ENCODE measurements around the gene ZNF189. TPM values are rescaled to one million over a fixed set of nuclear protein-coding genes. Genes with fewer than 3 reads are reported as not detected.

Gene ZNF189
- total RNA-seq, 1 donor from 2014 or later = 31.0 TPM

DNA sequence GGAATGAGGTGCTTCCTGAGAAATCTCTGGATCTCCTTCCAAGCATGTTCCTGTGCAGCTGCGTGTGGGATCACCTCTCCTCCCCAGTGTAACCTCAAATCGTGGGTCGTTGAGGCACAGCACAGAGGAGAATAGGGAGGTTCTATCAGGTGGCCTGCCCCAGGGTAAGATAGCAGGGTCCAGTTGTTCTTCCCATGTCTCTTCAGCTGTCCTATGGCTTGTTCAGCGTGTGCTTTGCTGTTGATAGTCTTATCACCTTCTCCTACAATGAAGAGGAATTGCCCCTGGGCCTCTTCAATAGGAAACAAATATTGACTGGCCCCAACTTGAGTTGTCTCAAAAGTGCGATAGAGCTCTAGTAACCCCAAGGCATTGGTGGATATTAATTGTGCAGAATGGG is 36.2 kb upstream of the ZNF189 start:
- H3K27ac Mint-ChIP-seq (ENCODE audit: unreplicated experiment) = no peak overlapping the region
- no peaks in the 10 kb centered on the region for H3K9me3 Mint-ChIP-seq (ENCODE audit: unreplicated experiment)
- no peaks in the 10 kb centered on the region for H3K27me3 Mint-ChIP-seq (ENCODE audit: unreplicated experiment)
- no peaks in the 10 kb centered on the region for H3K4me1 Mint-ChIP-seq (ENCODE audit: unreplicated experiment)
- H3K36me3 Mint-ChIP-seq (ENCODE audit: low read depth, unreplicated experiment) = no peaks in the 10 kb centered on the region
- H3K4me3 Mint-ChIP-seq (ENCODE audit: unreplicated experiment) = no peak overlapping the region
- DNase-seq (ENCODE audit: low spot score) = no peak
- TF ChIP-seq, protein P1, sequence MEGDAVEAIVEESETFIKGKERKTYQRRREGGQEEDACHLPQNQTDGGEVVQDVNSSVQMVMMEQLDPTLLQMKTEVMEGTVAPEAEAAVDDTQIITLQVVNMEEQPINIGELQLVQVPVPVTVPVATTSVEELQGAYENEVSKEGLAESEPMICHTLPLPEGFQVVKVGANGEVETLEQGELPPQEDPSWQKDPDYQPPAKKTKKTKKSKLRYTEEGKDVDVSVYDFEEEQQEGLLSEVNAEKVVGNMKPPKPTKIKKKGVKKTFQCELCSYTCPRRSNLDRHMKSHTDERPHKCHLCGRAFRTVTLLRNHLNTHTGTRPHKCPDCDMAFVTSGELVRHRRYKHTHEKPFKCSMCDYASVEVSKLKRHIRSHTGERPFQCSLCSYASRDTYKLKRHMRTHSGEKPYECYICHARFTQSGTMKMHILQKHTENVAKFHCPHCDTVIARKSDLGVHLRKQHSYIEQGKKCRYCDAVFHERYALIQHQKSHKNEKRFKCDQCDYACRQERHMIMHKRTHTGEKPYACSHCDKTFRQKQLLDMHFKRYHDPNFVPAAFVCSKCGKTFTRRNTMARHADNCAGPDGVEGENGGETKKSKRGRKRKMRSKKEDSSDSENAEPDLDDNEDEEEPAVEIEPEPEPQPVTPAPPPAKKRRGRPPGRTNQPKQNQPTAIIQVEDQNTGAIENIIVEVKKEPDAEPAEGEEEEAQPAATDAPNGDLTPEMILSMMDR (IDR thresholded peaks at IDR 0.05; ENCODE audit: unreplicated experiment) = no peak

- H3K9me3 Mint-ChIP-seq (ENCODE audit: unreplicated experiment) = no peaks in the 10 kb centered on the region
- no peaks in the 10 kb centered on the region for H3K4me1 Mint-ChIP-seq (ENCODE audit: unreplicated experiment)
- no peaks in the 10 kb centered on the region for H3K27me3 Mint-ChIP-seq (ENCODE audit: unreplicated experiment)
- H3K36me3 Mint-ChIP-seq (ENCODE audit: low read depth, unreplicated experiment) = no peaks in the 10 kb centered on the region
- no peak overlapping the region for H3K27ac Mint-ChIP-seq (ENCODE audit: unreplicated experiment)
- no peak for DNase-seq (ENCODE audit: low spot score)
- no peak overlapping the region for H3K4me3 Mint-ChIP-seq (ENCODE audit: unreplicated experiment)
- TF ChIP-seq, protein P1 (IDR thresholded peaks at IDR 0.05; ENCODE audit: unreplicated experiment) = no peak
Observed at GRCh38 chr9:101365181-101365580, 33.5 kb upstream of the ZNF189 start.

DNA sequence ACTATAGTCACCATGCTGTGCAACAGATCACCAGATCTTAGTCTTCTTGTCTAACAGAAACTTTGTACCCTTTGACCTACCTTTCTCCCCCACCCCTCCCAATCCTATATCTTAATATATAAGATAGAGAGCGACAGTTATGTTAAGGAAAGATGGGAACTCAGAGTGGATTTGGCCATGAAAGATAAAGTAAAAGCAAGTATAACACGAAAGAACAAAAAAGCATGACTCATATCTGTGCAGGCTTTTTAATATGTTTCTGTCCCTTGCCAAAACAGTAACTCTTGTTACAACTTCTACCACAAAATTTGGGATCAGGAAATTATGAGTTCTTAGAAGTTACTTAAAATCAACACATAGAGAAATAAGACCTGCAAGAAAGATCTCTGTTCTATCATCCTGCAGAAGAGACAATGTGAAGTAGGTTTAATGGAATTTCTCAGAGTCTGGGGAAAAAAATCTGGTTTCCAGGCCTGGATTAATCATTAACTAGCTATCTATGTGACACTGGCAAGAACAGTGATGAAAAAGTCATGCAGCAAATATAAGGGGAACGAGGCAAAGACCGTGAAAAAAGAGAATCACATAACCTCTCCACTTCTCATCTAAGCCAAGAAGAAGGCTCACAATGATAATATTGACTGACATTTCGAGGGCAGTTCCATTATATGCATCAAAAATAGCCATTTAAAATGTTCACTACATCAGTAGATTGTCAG is 32.5 kb upstream of the ZNF189 start:
- Mint-ChIP-seq H3K4me3 (ENCODE audit: unreplicated experiment) (no peak overlapping the region), H3K4me1 (ENCODE audit: unreplicated experiment) (no peaks in the 10 kb centered on the region), H3K27ac (ENCODE audit: unreplicated experiment) (no peak overlapping the region), H3K36me3 (ENCODE audit: low read depth, unreplicated experiment) (no peaks in the 10 kb centered on the region), H3K9me3 (ENCODE audit: unreplicated experiment) (no peaks in the 10 kb centered on the region), H3K27me3 (ENCODE audit: unreplicated experiment) (no peaks in the 10 kb centered on the region)
- DNase-seq (ENCODE audit: low spot score) = no peak
- TF ChIP-seq, protein P1 (IDR thresholded peaks at IDR 0.05; ENCODE audit: unreplicated experiment) = no peak

- Mint-ChIP-seq H3K27me3 (ENCODE audit: unreplicated experiment) (no peaks in the 10 kb centered on the region), H3K36me3 (ENCODE audit: low read depth, unreplicated experiment) (no peaks in the 10 kb centered on the region), H3K4me3 (ENCODE audit: unreplicated experiment) (no peak overlapping the region), H3K27ac (ENCODE audit: unreplicated experiment) (no peak overlapping the region), H3K4me1 (ENCODE audit: unreplicated experiment) (no peaks in the 10 kb centered on the region), H3K9me3 (ENCODE audit: unreplicated experiment) (no peaks in the 10 kb centered on the region)
- TF ChIP-seq, protein P1 (IDR thresholded peaks at IDR 0.05; ENCODE audit: unreplicated experiment) = no peak
- no peak for DNase-seq (ENCODE audit: low spot score)
Observed at GRCh38 chr9:101367323-101367722, 31.3 kb upstream of the ZNF189 start.

DNA sequence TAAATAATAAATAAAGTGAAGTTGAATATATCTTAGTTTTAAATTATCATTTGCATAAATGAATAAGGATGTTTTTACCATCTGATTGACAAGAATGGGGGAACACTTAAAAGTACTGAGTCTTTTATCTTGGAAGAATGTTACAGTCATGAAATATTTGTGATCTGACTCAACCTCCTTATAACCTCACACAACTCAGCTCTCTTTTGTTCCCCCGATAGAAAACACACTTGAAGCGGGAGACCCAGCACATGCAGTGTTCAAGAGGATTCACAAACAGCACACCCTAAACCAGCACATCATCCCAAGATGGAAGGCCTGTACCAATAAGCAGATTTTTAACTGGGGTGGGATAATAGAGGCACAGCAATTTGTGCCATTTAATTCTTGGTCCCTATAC is 29.4 kb upstream of the ZNF189 start:
- H3K4me1 Mint-ChIP-seq (ENCODE audit: unreplicated experiment) = no peaks in the 10 kb centered on the region
- H3K36me3 Mint-ChIP-seq (ENCODE audit: low read depth, unreplicated experiment) = no peaks in the 10 kb centered on the region
- H3K27ac Mint-ChIP-seq (ENCODE audit: unreplicated experiment) = no peak overlapping the region
- H3K4me3 Mint-ChIP-seq (ENCODE audit: unreplicated experiment) = no peak overlapping the region
- no peaks in the 10 kb centered on the region for H3K27me3 Mint-ChIP-seq (ENCODE audit: unreplicated experiment)
- TF ChIP-seq, protein P1 (IDR thresholded peaks at IDR 0.05; ENCODE audit: unreplicated experiment) = no peak
- DNase-seq (ENCODE audit: low spot score) = no peak
- H3K9me3 Mint-ChIP-seq (ENCODE audit: unreplicated experiment) = no peaks in the 10 kb centered on the region

Measured in endothelial cell (in vitro differentiated cells).